PC-3 (cell line): Measurements from ENCODE around the gene ADAD2. TPM values are rescaled to one million over a fixed set of nuclear protein-coding genes. Genes with fewer than 3 reads are reported as not detected.

Experiments used
- ATAC-seq: fragments of 200-7000 bp; cut with Tn5 transposase; 2 replicates; pipeline ENCODE4 v1.9.1; 2020; ENCODE audit warnings: mild to moderate bottlenecking, moderate library complexity
- BruUV-seq: library from RNA; stranded (reverse); fragments of 400-500 nt; replicated peaks from 2 replicates; lab custom pipeline; 2021; lab: Mats Ljungman, UMichigan
- CTCF ChIA-PET: fragments of 300-600 bp; sonication (Branson Sonifier 250); formaldehyde crosslinking; loops from one replicate; lab custom pipeline; 2022; ENCODE audit warnings: antibody characterized with exemption; lab: Charles Lee
- POLR2A ChIA-PET: fragments of 300-600 bp; sonication (Branson Sonifier 250); formaldehyde crosslinking; loops from one replicate; lab custom pipeline; 2022; ENCODE audit warnings: antibody characterized with exemption; ENCODE audit not compliant: unreplicated experiment; lab: Charles Lee
- DNase-seq: peaks from one replicate; pipeline ENCODE4 v3.0.0-alpha.2; 2015
- H2AFZ ChIP-seq: fragments of 300-600 bp; sonication (generic); 2 replicates; pipeline ENCODE4 v1.6.0; 2016; ENCODE audit warnings: antibody characterized with exemption, low read length
- H3F3A ChIP-seq: fragments of 300-600 bp; sonication (generic); one replicate; pipeline ENCODE4 v1.6.0; 2017; ENCODE audit warnings: antibody characterized with exemption, low read length, control low read depth, mild to moderate bottlenecking; ENCODE audit not compliant: unreplicated experiment
- H3K27ac ChIP-seq: fragments of 300-600 bp; sonication (generic); 2 replicates; pipeline ENCODE4 v1.5.1; 2016; ENCODE audit warnings: mild to moderate bottlenecking, low read length
- H3K27me3 ChIP-seq: fragments of 300-600 bp; sonication (generic); 2 replicates; pipeline ENCODE4 v1.6.1; 2016; ENCODE audit warnings: low read length, mixed read lengths
- H3K36me3 ChIP-seq: fragments of 300-600 bp; sonication (generic); 2 replicates; pipeline ENCODE4 v1.6.1; 2016; ENCODE audit warnings: low read depth, mixed run types, low read length, mixed read lengths
- H3K4me1 ChIP-seq: fragments of 300-600 bp; sonication (generic); 2 replicates; pipeline ENCODE4 v1.5.1; 2016; ENCODE audit warnings: low read length; ENCODE audit not compliant: insufficient read depth
- H3K4me2 ChIP-seq: fragments of 300-600 bp; sonication (generic); 2 replicates; pipeline ENCODE4 v1.6.0; 2016; ENCODE audit warnings: low read length
- H3K4me3 ChIP-seq: fragments of 300-600 bp; sonication (generic); 2 replicates; pipeline ENCODE4 v1.5.1; 2016; ENCODE audit warnings: mild to moderate bottlenecking, low read length, mixed read lengths
- H3K79me2 ChIP-seq: fragments of 300-600 bp; sonication (generic); 2 replicates; pipeline ENCODE4 v1.6.1; 2017; ENCODE audit warnings: low read length, mixed read lengths
- H3K9ac ChIP-seq: fragments of 300-600 bp; sonication (generic); 2 replicates; pipeline ENCODE4 v1.6.0; 2016; ENCODE audit warnings: mild to moderate bottlenecking, low read length
- H3K9me2 ChIP-seq: fragments of 300-600 bp; sonication (generic); replicated peaks from 2 replicates; pipeline ENCODE4 v1.6.1; 2016; ENCODE audit warnings: mixed run types, low read length, mixed read lengths
- H3K9me3 ChIP-seq: fragments of 300-600 bp; sonication (generic); 2 replicates; pipeline ENCODE4 v1.6.1; 2016; ENCODE audit warnings: low read length, mixed read lengths
- H4K20me1 ChIP-seq: fragments of 300-600 bp; sonication (generic); 2 replicates; pipeline ENCODE4 v1.6.1; 2016; ENCODE audit warnings: low read length, mixed read lengths
- CTCF ChIP-seq: fragments of 300-600 bp; sonication (generic); conservative IDR thresholded peaks from 2 replicates; pipeline ENCODE4 v1.5.1; 2017; ENCODE audit warnings: antibody characterized with exemption, low read depth, mild to moderate bottlenecking, low read length
- EZH2 ChIP-seq: fragments of 300-600 bp; sonication (generic); IDR thresholded peaks from one replicate; pipeline ENCODE4 v1.6.1; 2017; ENCODE audit warnings: antibody characterized with exemption, mild to moderate bottlenecking, low read length; ENCODE audit not compliant: unreplicated experiment
- EZH2phosphoT487 ChIP-seq: fragments of 300-600 bp; sonication (generic); IDR thresholded peaks from 2 replicates; pipeline ENCODE4 v1.6.1; 2018; ENCODE audit warnings: mild to moderate bottlenecking, antibody characterized with exemption, low read length, borderline replicate concordance
- intact Hi-C: fragments of 100-400 bp; cut with micrococcal nuclease; formaldehyde crosslinking; loops from 2 replicates; pipeline ENCODE4 v1.9.0; 2023
- total RNA-seq: library from RNA; depleted of rRNA; stranded (reverse); fragments of >200 nt; gene quantifications from 2 replicates; pipeline ENCODE4 v1.2.3, GENCODE V29; 2014

The ADAD2 gene
- total RNA-seq, 1 experiment from 2014 or later, result not detected

GRCh38 chr16:84165746-84166145, 25.2 kb upstream of the ADAD2 start:
- H3F3A ChIP-seq, result no peaks in the 10 kb centered on the region
- no peak for ATAC-seq
- H3K79me2 ChIP-seq, result no peaks in the 10 kb centered on the region
- no peak for DNase-seq
- no peaks in the 10 kb centered on the region for H3K9me2 ChIP-seq
- ChIA-PET CTCF (no interaction called here), POLR2A (no interaction called here)
- H3K27ac ChIP-seq, result no peak overlapping the region
- BruUV-seq, result no TSS peak
- H3K27me3 ChIP-seq, result peaks cover 19% of the 10 kb centered on the region
- H4K20me1 ChIP-seq, result no peaks in the 10 kb centered on the region
- H3K36me3 ChIP-seq, result no peaks in the 10 kb centered on the region
- intact Hi-C loops, result no loop called here
- H3K4me2 ChIP-seq, result no peak overlapping the region
- TF ChIP-seq CTCF (no peak), EZH2 (no peak), EZH2phosphoT487 (no peak)
- no peak overlapping the region for H3K9ac ChIP-seq
- no peaks in the 10 kb centered on the region for H3K9me3 ChIP-seq
- H2AFZ ChIP-seq, result no peak overlapping the region
- no peaks in the 10 kb centered on the region for H3K4me1 ChIP-seq
- H3K4me3 ChIP-seq, result no peak overlapping the region

- ATAC-seq, result no peak
- ChIA-PET CTCF (no interaction called here), POLR2A (no interaction called here)
- Histone ChIP-seq H3K9me2 (no peaks in the 10 kb centered on the region), H3F3A (no peaks in the 10 kb centered on the region), H4K20me1 (no peaks in the 10 kb centered on the region), H3K4me1 (no peaks in the 10 kb centered on the region), H3K79me2 (no peaks in the 10 kb centered on the region), H2AFZ (no peak overlapping the region), H3K36me3 (no peaks in the 10 kb centered on the region), H3K27ac (no peak overlapping the region), H3K4me3 (no peak overlapping the region), H3K27me3 (peaks cover 19% of the 10 kb centered on the region), H3K9me3 (no peaks in the 10 kb centered on the region), H3K4me2 (no peak overlapping the region), H3K9ac (no peak overlapping the region)
- BruUV-seq, result no TSS peak
- TF ChIP-seq EZH2phosphoT487 (no peak), CTCF (no peak), EZH2 (no peak)
- intact Hi-C loops, result no loop called here
- no peak for DNase-seq
Measured at GRCh38 chr16:84166796-84167695, 23.9 kb upstream of the ADAD2 start.

- Histone ChIP-seq H3K9ac (no peak overlapping the region), H2AFZ (no peak overlapping the region), H3K9me3 (no peaks in the 10 kb centered on the region), H3K9me2 (no peaks in the 10 kb centered on the region), H3K79me2 (no peaks in the 10 kb centered on the region), H3K4me1 (no peaks in the 10 kb centered on the region), H4K20me1 (no peaks in the 10 kb centered on the region), H3K27ac (no peak overlapping the region), H3K4me3 (no peak overlapping the region), H3K36me3 (no peaks in the 10 kb centered on the region), H3K4me2 (no peak overlapping the region), H3K27me3 (peaks cover 9% of the 10 kb centered on the region), H3F3A (no peaks in the 10 kb centered on the region)
- ATAC-seq (no peak), DNase-seq (no peak)
- no TSS peak for BruUV-seq
- ChIA-PET CTCF (no interaction called here), POLR2A (interaction anchor here (0.5 kb wide), 1 partner anchor 1575 kb away, joined by 3 read pairs; no protein-coding TSS in a partner anchor)
- intact Hi-C loops, result no loop called here
- TF ChIP-seq EZH2 (no peak), EZH2phosphoT487 (no peak), CTCF (no peak)
Measured at GRCh38 chr16:84169765-84170310, 21.1 kb upstream of the ADAD2 start.
